Duodenal mucosa (tissue), 2 donors: ENCODE results near the gene CDRT15L2.
"Not testable (repeated sequence)": the region's sequence is repeated elsewhere in the genome, so short reads cannot be mapped to it uniquely, and the experiment has no call there.

Experiments used
- H3K27ac ChIP-seq: one replicate; pipeline ENCODE4 v1.7.0; 2013; ENCODE audit warnings: low read depth, low read length
- H3K27me3 ChIP-seq, 2 donors: one replicate each; pipeline ENCODE4 v1.7.0; 2013; ENCODE audit warnings: low read length in 2 of 2, control low read depth in 1 of 2; ENCODE audit not compliant: insufficient read depth in 2 of 2, control insufficient read depth in 1 of 2
- H3K36me3 ChIP-seq, 2 donors: one replicate each; pipeline ENCODE4 v1.7.0; 2013; ENCODE audit warnings: low read length in 2 of 2, control low read depth in 1 of 2; ENCODE audit not compliant: insufficient read depth in 2 of 2, control insufficient read depth in 1 of 2
- H3K4me1 ChIP-seq, 2 donors: one replicate each; pipeline ENCODE4 v1.7.0; 2013; ENCODE audit warnings: low read length in 2 of 2, control low read depth in 1 of 2; ENCODE audit not compliant: insufficient read depth in 2 of 2, control insufficient read depth in 1 of 2
- H3K4me3 ChIP-seq, 2 donors: one replicate each; pipeline ENCODE4 v1.7.0; 2013; ENCODE audit warnings: low read length in 2 of 2, low read depth in 1 of 2
- H3K9ac ChIP-seq, 2 donors: one replicate each; pipeline ENCODE4 v1.7.0; 2013; ENCODE audit warnings: low read length in 2 of 2, low read depth in 1 of 2
- H3K9me3 ChIP-seq, 2 donors: one replicate each; pipeline ENCODE4 v1.7.0; 2013; ENCODE audit warnings: low read length in 2 of 2, control low read depth in 1 of 2; ENCODE audit not compliant: control insufficient read depth in 1 of 2

The CDRT15L2 gene

DNA sequence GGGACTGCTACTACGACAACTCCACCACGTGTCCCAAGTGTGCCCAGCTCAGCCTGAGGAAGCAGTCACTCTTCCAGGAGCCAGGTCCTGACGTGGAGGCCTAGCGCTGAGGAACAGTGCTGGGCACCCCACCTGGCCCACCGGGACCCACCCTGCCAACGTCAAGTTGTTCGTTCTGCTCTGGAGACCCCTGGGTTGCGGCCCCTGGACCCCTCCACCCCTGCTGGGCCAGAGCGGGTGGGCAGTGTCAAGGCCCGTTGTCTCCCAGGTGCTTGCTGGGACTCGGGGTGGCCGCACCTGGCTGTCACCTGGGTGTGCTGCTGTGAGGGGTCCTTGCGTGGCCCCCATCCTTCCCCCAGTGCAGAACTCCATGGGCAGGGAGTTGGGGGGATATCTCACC lies 34.4 kb downstream of the CDRT15L2 start:
- Histone ChIP-seq H3K9me3 (no peaks in the 10 kb centered on the region), H3K9ac (no peak overlapping the region), H3K27ac (no peak overlapping the region), H3K27me3 (no peaks in the 10 kb centered on the region), H3K4me1 (no peaks in the 10 kb centered on the region), H3K36me3 (no peaks in the 10 kb centered on the region), H3K4me3 (no peak overlapping the region)

DNA sequence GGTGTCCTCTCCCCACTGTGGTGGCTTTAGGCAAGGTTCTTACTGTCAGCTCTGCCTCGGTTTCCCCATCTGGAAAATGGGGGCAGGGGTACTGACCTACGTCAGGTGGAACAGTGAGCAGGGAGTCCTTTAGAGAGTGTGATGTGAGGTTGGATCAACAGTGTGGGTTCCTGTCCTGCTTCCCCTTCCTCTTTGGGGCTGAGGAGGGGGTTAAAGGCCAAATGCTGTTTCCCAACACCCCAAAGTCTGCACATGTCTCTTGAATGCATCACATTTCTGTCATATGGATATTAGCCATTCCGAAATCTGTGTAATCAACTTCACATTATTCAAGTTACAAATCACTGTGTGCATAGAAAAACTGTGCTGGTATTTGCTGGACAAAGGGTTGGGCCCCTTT lies 35.9 kb downstream of the CDRT15L2 start:
- H3K27ac ChIP-seq, H3K9me3 ChIP-seq, H3K36me3 ChIP-seq: not testable (repeated sequence)

More for the DNA sequence above, 35.9 kb downstream of the CDRT15L2 start:
- H3K4me1 ChIP-seq, H3K27me3 ChIP-seq, H3K4me3 ChIP-seq, H3K9ac ChIP-seq: not testable (repeated sequence)
